HCT116 (cell line): ENCODE measurements around the gene LRRC2. TPM values are rescaled to one million over a fixed set of nuclear protein-coding genes. Genes with fewer than 3 reads are reported as not detected.

Experiments used
- ATAC-seq: fragments of 200-7000 bp; cut with Tn5 transposase; 2 replicates; pipeline ENCODE4 v1.9.1; 2020; ENCODE audit warnings: mild to moderate bottlenecking, moderate library complexity
- BruUV-seq: library from RNA; stranded (reverse); fragments of 400-500 nt; replicated peaks from 2 replicates; lab custom pipeline; 2021; lab: Mats Ljungman, UMichigan
- CTCF ChIA-PET: fragments of 300-600 bp; sonication (Branson Sonifier 250); formaldehyde crosslinking; loops from one replicate; lab custom pipeline; 2021; ENCODE audit warnings: antibody characterized with exemption; lab: Charles Lee
- POLR2A ChIA-PET: fragments of 300-600, 350-600 bp; sonication (Branson Sonifier 250); formaldehyde crosslinking; loops from one replicate; lab custom pipeline; 2021; ENCODE audit warnings: antibody characterized with exemption; lab: Charles Lee
- RAD21 ChIA-PET, 2 experiments: fragments of 300-600 bp; sonication (Branson Sonifier 250); formaldehyde crosslinking; loops; one replicate each; lab custom pipeline; 2023; ENCODE audit warnings: low total read pairs in 2 of 2; ENCODE audit not compliant: uncharacterized antibody in 2 of 2, unreplicated experiment in 2 of 2, low non-redundant PET in 1 of 2; lab: Charles Lee
- DNase-seq: peaks from one replicate; pipeline ENCODE4 v3.0.0-alpha.2; 2010; ENCODE audit warnings: low read depth, low spot score
- H2AFZ ChIP-seq: fragments of 200-600 bp; shearing (Covaris generic), sonication (generic); 2 replicates; pipeline ENCODE4 v1.6.1; 2017; ENCODE audit warnings: low read depth, mixed run types, mixed read lengths, antibody characterized with exemption, low read length; ENCODE audit not compliant: poor library complexity, severe bottlenecking
- H3K27ac ChIP-seq: 2 replicates; pipeline ENCODE4 v1.5.1; 2012; ENCODE audit warnings: low read depth, low read length
- H3K27me3 ChIP-seq: fragments of 200-600 bp; sonication (generic); 2 replicates; pipeline ENCODE4 v1.6.1; 2016; ENCODE audit warnings: mixed run types, low read length, mixed read lengths; ENCODE audit not compliant: insufficient read depth
- H3K36me3 ChIP-seq, 2 experiments: fragments of 200-500 bp in 1 of 2; fragments of 200-600 bp in 1 of 2; sonication (Bioruptor generic) in 1 of 2; sonication (generic) in 1 of 2; 2 replicates each; pipeline versions ENCODE4 v1.5.1 to v1.6.1; 2014 to 2016; ENCODE audit warnings: low read length in 2 of 2, inconsistent platforms in 1 of 2, mixed read lengths in 1 of 2, mixed run types in 1 of 2; ENCODE audit not compliant: insufficient read depth in 2 of 2, control insufficient read depth in 1 of 2
- H3K4me1 ChIP-seq, 2 experiments: fragments of 200-600 bp in 1 of 2; sonication (generic) in 1 of 2; 2 replicates each; pipeline versions ENCODE4 v1.5.1 to v1.6.1; 2012 to 2017; ENCODE audit warnings: low read length in 2 of 2, inconsistent platforms in 1 of 2, mild to moderate bottlenecking in 1 of 2, mixed read lengths in 1 of 2, mixed run types in 1 of 2, moderate library complexity in 1 of 2; ENCODE audit not compliant: insufficient read depth in 2 of 2, control insufficient read depth in 1 of 2
- H3K4me2 ChIP-seq: fragments of 200-600 bp; sonication (generic); 2 replicates; pipeline ENCODE4 v1.6.1; 2017; ENCODE audit warnings: mixed run types, low read length, mixed read lengths
- H3K4me3 ChIP-seq, 2 experiments: fragments of 200-600 bp in 1 of 2; sonication (generic) in 1 of 2; replicated peaks in 1 of 2; 2 replicates each; pipeline ENCODE4 v1.5.1; 2011 to 2016; ENCODE audit warnings: low read length in 2 of 2, control low read depth in 1 of 2, low read depth in 1 of 2, mild to moderate bottlenecking in 1 of 2, mixed read lengths in 1 of 2, mixed run types in 1 of 2
- H3K79me2 ChIP-seq: fragments of 200-600 bp; sonication (generic); 2 replicates; pipeline ENCODE4 v1.6.1; 2017; ENCODE audit warnings: mild to moderate bottlenecking, mixed run types, low read length, moderate library complexity, mixed read lengths; ENCODE audit not compliant: insufficient read depth
- H3K9ac ChIP-seq: fragments of 200-600 bp; sonication (generic); 2 replicates; pipeline ENCODE4 v1.6.1; 2016; ENCODE audit warnings: low read length, mixed read lengths
- H3K9me2 ChIP-seq: fragments of 200-600 bp; sonication (generic), shearing (Covaris generic); 2 replicates; pipeline ENCODE4 v1.6.1; 2017; ENCODE audit warnings: mixed run types, mild to moderate bottlenecking, moderate library complexity; ENCODE audit not compliant: insufficient read depth
- H3K9me3 ChIP-seq, 2 experiments: fragments of 200-500 bp in 1 of 2; fragments of 200-600 bp in 1 of 2; sonication (Bioruptor generic) in 1 of 2; sonication (generic) in 1 of 2; 2 replicates each; pipeline ENCODE4 v1.6.1; 2014 to 2017; ENCODE audit warnings: low read length in 2 of 2, mixed read lengths in 2 of 2, inconsistent platforms in 1 of 2, low read depth in 1 of 2, mild to moderate bottlenecking in 1 of 2, mixed run types in 1 of 2, moderate library complexity in 1 of 2; ENCODE audit not compliant: control insufficient read depth in 1 of 2, insufficient read depth in 1 of 2
- H4K20me1 ChIP-seq: fragments of 200-600 bp; sonication (generic), shearing (Covaris generic); 2 replicates; pipeline ENCODE4 v1.6.1; 2017; ENCODE audit warnings: mixed run types, mild to moderate bottlenecking, moderate library complexity; ENCODE audit not compliant: insufficient read depth
- CBX3 ChIP-seq: IDR thresholded peaks from 2 replicates; pipeline ENCODE4 v1.6.1; 2012; ENCODE audit warnings: low read depth
- CEBPB ChIP-seq: IDR thresholded peaks from 2 replicates; pipeline ENCODE4 v1.6.1; 2012; ENCODE audit warnings: low read depth
- ELF1 ChIP-seq: IDR thresholded peaks from 2 replicates; pipeline ENCODE4 v1.6.1; 2012; ENCODE audit warnings: low read depth, borderline replicate concordance
- EZH2 ChIP-seq: fragments of 200-600 bp; sonication (generic); IDR thresholded peaks from 2 replicates; pipeline ENCODE4 v1.6.1; 2017; ENCODE audit warnings: antibody characterized with exemption, mixed run types
- JUND ChIP-seq: IDR thresholded peaks from 2 replicates; pipeline ENCODE4 v1.6.1; 2012
- POLR2A ChIP-seq: IDR thresholded peaks from 2 replicates; pipeline ENCODE4 v1.7.0; 2011; ENCODE audit warnings: borderline replicate concordance; ENCODE audit not compliant: insufficient read depth, insufficient read length; ENCODE audit errors: extremely low read depth
- POLR2AphosphoS5 ChIP-seq: IDR thresholded peaks from 2 replicates; pipeline ENCODE4 v1.6.1; 2011; ENCODE audit warnings: mild to moderate bottlenecking, low read depth, low read length, moderate library complexity
- SIN3A ChIP-seq: IDR thresholded peaks from 2 replicates; pipeline ENCODE4 v1.6.1; 2012; ENCODE audit warnings: low read depth
- SP1 ChIP-seq: IDR thresholded peaks from 2 replicates; pipeline ENCODE4 v1.6.1; 2012; ENCODE audit warnings: low read depth
- SRF ChIP-seq: IDR thresholded peaks from 2 replicates; pipeline ENCODE4 v1.6.1; 2012; ENCODE audit warnings: low read depth
- TCF7L2 ChIP-seq: IDR thresholded peaks from 2 replicates; pipeline ENCODE4 v1.7.0; 2011; ENCODE audit warnings: borderline replicate concordance, inconsistent platforms; ENCODE audit not compliant: insufficient read depth, insufficient read length; ENCODE audit errors: extremely low read depth
- ZNF274 ChIP-seq: fragments of 200-500 bp; sonication (Bioruptor generic); IDR thresholded peaks from 2 replicates; pipeline ENCODE4 v1.6.1; 2014; ENCODE audit warnings: mild to moderate bottlenecking, low read depth, low read length, inconsistent platforms
- intact Hi-C: fragments of 100-400 bp; cut with micrococcal nuclease; formaldehyde crosslinking; loops from 2 replicates; pipeline ENCODE4 v1.10.0; 2022
- total RNA-seq: library from RNA; stranded (reverse); gene quantifications from one replicate; pipeline ENCODE4 v1.2.1, GENCODE V29; 2021; ENCODE audit not compliant: unreplicated experiment
- TF ChIP-seq, protein P1 (sequence below): IDR thresholded peaks from 2 replicates; pipeline ENCODE4 v1.6.1; 2011; ENCODE audit warnings: mild to moderate bottlenecking, low read length, moderate library complexity; ENCODE audit not compliant: insufficient replicate concordance; ENCODE audit errors: extremely low read depth

The LRRC2 gene
- total RNA-seq, 1 experiment from 2014 or later = not detected

GRCh38 chr3:46490338-46491084 lies 75.6 kb downstream of the LRRC2 start:
- no TSS peak for BruUV-seq
- Histone ChIP-seq H4K20me1 (no peaks in the 10 kb centered on the region), H3K4me1 (peaks cover 0 to 10% of the 10 kb centered on the region in 2 experiments; a peak in 1 of 4 replicates), H3K9me3 (no peaks in the 10 kb centered on the region), H3K9me2 (no peaks in the 10 kb centered on the region), H2AFZ (no peak overlapping the region), H3K9ac (no peak overlapping the region), H3K27ac (no peak overlapping the region), H3K4me3 (no peak overlapping the region), H3K79me2 (no peaks in the 10 kb centered on the region), H3K36me3 (no peaks in the 10 kb centered on the region), H3K4me2 (no peak overlapping the region), H3K27me3 (no peaks in the 10 kb centered on the region)
- intact Hi-C loops = no loop called here
- ATAC-seq (no peak), DNase-seq (no peak)
- no peak for TF ChIP-seq ZNF274
- no peak for TF ChIP-seq SP1
- no peak for TF ChIP-seq ELF1
- TF ChIP-seq EZH2 = no peak
- TF ChIP-seq JUND = no peak
- TF ChIP-seq SRF = no peak
- no peak for TF ChIP-seq CEBPB
- TF ChIP-seq, protein P1, sequence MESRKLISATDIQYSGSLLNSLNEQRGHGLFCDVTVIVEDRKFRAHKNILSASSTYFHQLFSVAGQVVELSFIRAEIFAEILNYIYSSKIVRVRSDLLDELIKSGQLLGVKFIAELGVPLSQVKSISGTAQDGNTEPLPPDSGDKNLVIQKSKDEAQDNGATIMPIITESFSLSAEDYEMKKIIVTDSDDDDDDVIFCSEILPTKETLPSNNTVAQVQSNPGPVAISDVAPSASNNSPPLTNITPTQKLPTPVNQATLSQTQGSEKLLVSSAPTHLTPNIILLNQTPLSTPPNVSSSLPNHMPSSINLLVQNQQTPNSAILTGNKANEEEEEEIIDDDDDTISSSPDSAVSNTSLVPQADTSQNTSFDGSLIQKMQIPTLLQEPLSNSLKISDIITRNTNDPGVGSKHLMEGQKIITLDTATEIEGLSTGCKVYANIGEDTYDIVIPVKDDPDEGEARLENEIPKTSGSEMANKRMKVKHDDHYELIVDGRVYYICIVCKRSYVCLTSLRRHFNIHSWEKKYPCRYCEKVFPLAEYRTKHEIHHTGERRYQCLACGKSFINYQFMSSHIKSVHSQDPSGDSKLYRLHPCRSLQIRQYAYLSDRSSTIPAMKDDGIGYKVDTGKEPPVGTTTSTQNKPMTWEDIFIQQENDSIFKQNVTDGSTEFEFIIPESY = no peak
- no peak for TF ChIP-seq POLR2A
- no peak for TF ChIP-seq TCF7L2
- no peak for TF ChIP-seq SIN3A
- no peak for TF ChIP-seq POLR2AphosphoS5
- no peak for TF ChIP-seq CBX3
- ChIA-PET CTCF (interaction anchor here (3.0 to 3.4 kb wide), 3 partner anchors 67 to 139 kb away, joined by 16 to 144 read pairs (median 31); no protein-coding TSS in a partner anchor), POLR2A (no interaction called here), RAD21 (no interaction called here)
